Adrenal gland (tissue), 5 donors: ENCODE data around the gene MYADM.
"Not testable (repeated sequence)": the region's sequence is repeated elsewhere in the genome, so short reads cannot be mapped to it uniquely, and the experiment has no call there.

Source experiments
- POLR2A ChIP-seq, 2 donors: fragments of 450-650 bp; IDR thresholded peaks; one replicate each; pipeline ENCODE4 v1.6.1; 2017; ENCODE audit warnings: antibody characterized with exemption in 2 of 2, mild to moderate bottlenecking in 2 of 2, moderate library complexity in 1 of 2
- TF ChIP-seq, protein P1 (sequence below), 6 experiments: fragments of 450-650 bp in 4 of 6; fragments of 200-600 bp in 2 of 6; sonication (generic) in 1 of 6; IDR thresholded peaks; 1 replicate in 5 of 6; 2 replicates in 1 of 6; pipeline versions ENCODE4 v1.5.1 to v1.8.0; 2016 to 2021; ENCODE audit warnings: antibody characterized with exemption in 6 of 6, mild to moderate bottlenecking in 2 of 6, moderate library complexity in 1 of 6
- donor health status: DM: no; HTN: no; CAD: no.

DNA sequence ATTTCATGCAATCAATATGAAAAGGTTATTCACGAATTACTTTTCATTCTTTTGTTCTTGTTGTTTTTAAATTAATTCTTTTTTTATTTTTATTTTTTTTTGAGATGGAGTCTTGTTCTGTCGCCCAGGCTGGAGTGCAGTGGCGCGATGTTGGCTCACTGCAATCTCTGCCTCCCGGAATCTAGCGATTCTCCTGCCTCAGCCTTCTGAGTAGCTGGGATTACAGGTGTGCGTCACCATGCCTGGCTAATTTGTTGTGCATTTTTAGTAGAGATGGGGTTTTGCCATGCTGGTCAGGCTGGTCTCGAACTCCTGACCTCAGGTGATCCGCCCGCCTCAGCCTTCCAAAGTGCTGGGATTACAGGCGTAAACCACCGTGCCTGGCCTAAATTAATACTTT, 27.4 kb upstream of the MYADM start:
- TF ChIP-seq, protein P1, sequence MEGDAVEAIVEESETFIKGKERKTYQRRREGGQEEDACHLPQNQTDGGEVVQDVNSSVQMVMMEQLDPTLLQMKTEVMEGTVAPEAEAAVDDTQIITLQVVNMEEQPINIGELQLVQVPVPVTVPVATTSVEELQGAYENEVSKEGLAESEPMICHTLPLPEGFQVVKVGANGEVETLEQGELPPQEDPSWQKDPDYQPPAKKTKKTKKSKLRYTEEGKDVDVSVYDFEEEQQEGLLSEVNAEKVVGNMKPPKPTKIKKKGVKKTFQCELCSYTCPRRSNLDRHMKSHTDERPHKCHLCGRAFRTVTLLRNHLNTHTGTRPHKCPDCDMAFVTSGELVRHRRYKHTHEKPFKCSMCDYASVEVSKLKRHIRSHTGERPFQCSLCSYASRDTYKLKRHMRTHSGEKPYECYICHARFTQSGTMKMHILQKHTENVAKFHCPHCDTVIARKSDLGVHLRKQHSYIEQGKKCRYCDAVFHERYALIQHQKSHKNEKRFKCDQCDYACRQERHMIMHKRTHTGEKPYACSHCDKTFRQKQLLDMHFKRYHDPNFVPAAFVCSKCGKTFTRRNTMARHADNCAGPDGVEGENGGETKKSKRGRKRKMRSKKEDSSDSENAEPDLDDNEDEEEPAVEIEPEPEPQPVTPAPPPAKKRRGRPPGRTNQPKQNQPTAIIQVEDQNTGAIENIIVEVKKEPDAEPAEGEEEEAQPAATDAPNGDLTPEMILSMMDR (IDR thresholded peaks at IDR 0.05) = not testable (repeated sequence)
- TF ChIP-seq POLR2A (IDR thresholded peaks at IDR 0.05) = not testable (repeated sequence)
